ENCODE measurements around the gene SLC38A3. TPM values are rescaled to one million over a fixed set of nuclear protein-coding genes. Genes with fewer than 3 reads are reported as not detected.

SLC38A3 gene
- total and polyA plus RNA-seq, 9 of the 15 experiments (the other 6 are each of a cell fraction or from before 2014, with no cell fraction given), result 0.09 to 0.38 (median 0.16) TPM; not detected in 6

- Histone ChIP-seq H3K27ac (ENCODE audit: extremely low read depth, low read depth, low read length) (no peak overlapping the region), H3K9ac (ENCODE audit: insufficient read depth in 1 of 2, low read depth in 2 of 2, low read length in 2 of 2) (peak overlapping the region in 1 of 2 experiments; percentile 45; a peak in 1 of 4 replicates), H3K4me2 (ENCODE audit: insufficient read depth, low read length) (no peak overlapping the region), H3K27me3 (ENCODE audit: control insufficient read depth in 2 of 2, insufficient read depth in 2 of 2, low read length in 2 of 2) (no peaks in the 10 kb centered on the region), H3K9me3 (replicated peaks; ENCODE audit: control insufficient read depth, insufficient read depth, low read depth, low read length) (no peaks in the 10 kb centered on the region), H4K20me1 (replicated peaks; ENCODE audit: control insufficient read depth, insufficient read depth, low read length) (no peaks in the 10 kb centered on the region), H2AFZ (ENCODE audit: low read depth, low read length) (no peak overlapping the region), H3K36me3 (ENCODE audit: control insufficient read depth, insufficient read depth, low read length) (no peaks in the 10 kb centered on the region), H3K79me2 (ENCODE audit: control insufficient read depth, insufficient read depth, low read length) (no peaks in the 10 kb centered on the region), H3K4me3 (no peak overlapping the region), H3K9me1 (ENCODE audit: control insufficient read depth, insufficient read depth, low read length) (no peaks in the 10 kb centered on the region), H3K4me1 (replicated peaks in 1 of 2; ENCODE audit: control insufficient read depth in 2 of 2, insufficient read depth in 2 of 2, low read length in 2 of 2) (peaks cover 0 to 31% of the 10 kb centered on the region in 2 experiments; a peak in 3 of 5 replicates)
- no TSS peak for BruUV-seq (replicated peaks)
- intact Hi-C loops (cut with micrococcal nuclease), result no loop called here
- no peak for TF ChIP-seq XRCC5 (IDR thresholded peaks at IDR 0.05; ENCODE audit: low read depth, low read length)
- TF ChIP-seq BRD9 (IDR thresholded peaks at IDR 0.05; ENCODE audit: low read depth, partially characterized antibody), result no peak
- TF ChIP-seq NUFIP1 (IDR thresholded peaks at IDR 0.05; ENCODE audit: partially characterized antibody), result no peak
- TF ChIP-seq ZNF395 (CRISPR knock-in tag; IDR thresholded peaks at IDR 0.05), result no peak
- TF ChIP-seq RAD51 (IDR thresholded peaks at IDR 0.05; ENCODE audit: borderline replicate concordance, low read depth), result no peak
- no peak for TF ChIP-seq POLR3A (IDR thresholded peaks at IDR 0.05; ENCODE audit: borderline replicate concordance, extremely low read depth, insufficient read depth, insufficient read length)
- TF ChIP-seq PRPF4 (IDR thresholded peaks at IDR 0.05; ENCODE audit: insufficient read depth, low read depth, low read length, poor library complexity, severe bottlenecking), result no peak
- in situ Hi-C loops (cut with MboI), result loop anchor here (5.0 kb wide), 1 partner anchor 62 kb away; no protein-coding TSS in a partner anchor
- no peak for FAIRE-seq
- WGBS (ENCODE audit: insufficient coverage, low coverage, missing lambda C conversion rate), result 58% methylated on average over 8 of the region's 21 CpGs
- POLR2A ChIA-PET, result interaction anchor here (0.6 to 1.2 kb wide), 2 partner anchors 64 to 80 kb away, joined by 3 to 4 read pairs; no protein-coding TSS in a partner anchor
- CTCF ChIA-PET (ENCODE audit: low intra/inter-chr PET ratio), result no interaction called here
- no peak for ATAC-seq
- no peak for DNase-seq (ENCODE audit: extremely low read depth in 1 of 4, low spot score in 3 of 4)
These were observed 20.7 kb upstream of the SLC38A3 start for GRCh38 chr3:50184242-50184978.

All from K562 (cell line).